ENCODE data around the gene MARK2. TPM values are rescaled to one million over a fixed set of nuclear protein-coding genes. Genes with fewer than 3 reads are reported as not detected.

MARK2 gene
- total RNA-seq, 1 donor from 2014 or later: 44.7 TPM

GRCh38 chr11:63941901-63942300 is 103.0 kb downstream of the MARK2 start:
- H3K36me3 Mint-ChIP-seq (ENCODE audit: low read depth): peaks cover 2% of the 10 kb centered on the region
- H3K27me3 Mint-ChIP-seq (ENCODE audit: insufficient read depth): no peaks in the 10 kb centered on the region
- H3K27ac Mint-ChIP-seq: no peak overlapping the region
- H3K9me3 Mint-ChIP-seq: no peaks in the 10 kb centered on the region
- intact Hi-C loops (cut with micrococcal nuclease): no loop called here
- H3K4me1 Mint-ChIP-seq (ENCODE audit: low read depth): peaks cover 16% of the 10 kb centered on the region
- H3K4me3 Mint-ChIP-seq: no peak overlapping the region
- DNase-seq (ENCODE audit: low spot score): no peak

- Mint-ChIP-seq H3K4me1 (ENCODE audit: low read depth) (peaks cover 16% of the 10 kb centered on the region), H3K9me3 (no peaks in the 10 kb centered on the region), H3K27me3 (ENCODE audit: insufficient read depth) (no peaks in the 10 kb centered on the region), H3K27ac (no peak overlapping the region), H3K36me3 (ENCODE audit: low read depth) (peaks cover 2% of the 10 kb centered on the region), H3K4me3 (no peak overlapping the region)
- intact Hi-C loops (cut with micrococcal nuclease): no loop called here
- DNase-seq (ENCODE audit: low spot score): no peak
Measured at GRCh38 chr11:63942803-63943202, 103.9 kb downstream of the MARK2 start.

GRCh38 chr11:63944987-63945386 is 106.1 kb downstream of the MARK2 start:
- DNase-seq (ENCODE audit: low spot score): no peak
- no peak overlapping the region for H3K4me3 Mint-ChIP-seq
- intact Hi-C loops (cut with micrococcal nuclease): no loop called here
- H3K36me3 Mint-ChIP-seq (ENCODE audit: low read depth): peaks cover 2% of the 10 kb centered on the region
- H3K27me3 Mint-ChIP-seq (ENCODE audit: insufficient read depth): no peaks in the 10 kb centered on the region
- H3K9me3 Mint-ChIP-seq: no peaks in the 10 kb centered on the region
- H3K4me1 Mint-ChIP-seq (ENCODE audit: low read depth): peaks cover 9% of the 10 kb centered on the region
- H3K27ac Mint-ChIP-seq: no peak overlapping the region

- intact Hi-C loops (cut with micrococcal nuclease): loop anchor here (1.0 to 2.0 kb wide), 2 partner anchors 108 to 179 kb away; no protein-coding TSS in a partner anchor
- H3K27ac Mint-ChIP-seq: no peak overlapping the region
- H3K9me3 Mint-ChIP-seq: no peaks in the 10 kb centered on the region
- DNase-seq (ENCODE audit: low spot score): peak; percentile 35
- no peak overlapping the region for H3K4me3 Mint-ChIP-seq
- H3K36me3 Mint-ChIP-seq (ENCODE audit: low read depth): peaks cover 2% of the 10 kb centered on the region
- H3K4me1 Mint-ChIP-seq (ENCODE audit: low read depth): peaks cover 10% of the 10 kb centered on the region
- no peaks in the 10 kb centered on the region for H3K27me3 Mint-ChIP-seq (ENCODE audit: insufficient read depth)
Measured at GRCh38 chr11:63945477-63946163, 106.7 kb downstream of the MARK2 start.

- H3K4me1 Mint-ChIP-seq (ENCODE audit: low read depth): peaks cover 21% of the 10 kb centered on the region
- H3K9me3 Mint-ChIP-seq: no peaks in the 10 kb centered on the region
- H3K27ac Mint-ChIP-seq: peak overlapping the region; percentile 77
- H3K4me3 Mint-ChIP-seq: peak overlapping the region; percentile 56
- no peaks in the 10 kb centered on the region for H3K27me3 Mint-ChIP-seq (ENCODE audit: insufficient read depth)
- intact Hi-C loops (cut with micrococcal nuclease): loop anchor here (1.0 kb wide), 1 partner anchor 13 kb away; the partner anchor contains the start of gene NAA40
- peak; percentile 38 for DNase-seq (ENCODE audit: low spot score)
- peaks cover 27% of the 10 kb centered on the region for H3K36me3 Mint-ChIP-seq (ENCODE audit: low read depth)
Measured at GRCh38 chr11:63951779-63952536, 113.0 kb downstream of the MARK2 start.

GRCh38 chr11:63952570-63952969 is 113.7 kb downstream of the MARK2 start:
- intact Hi-C loops (cut with micrococcal nuclease): loop anchor here (1.0 kb wide), 1 partner anchor 13 kb away; the partner anchor contains the start of gene NAA40
- H3K9me3 Mint-ChIP-seq: no peaks in the 10 kb centered on the region
- peaks cover 24% of the 10 kb centered on the region for H3K4me1 Mint-ChIP-seq (ENCODE audit: low read depth)
- H3K27ac Mint-ChIP-seq: peak overlapping the region; percentile 77
- no peaks in the 10 kb centered on the region for H3K27me3 Mint-ChIP-seq (ENCODE audit: insufficient read depth)
- H3K36me3 Mint-ChIP-seq (ENCODE audit: low read depth): peaks cover 27% of the 10 kb centered on the region
- DNase-seq (ENCODE audit: low spot score): no peak
- H3K4me3 Mint-ChIP-seq: no peak overlapping the region

- Mint-ChIP-seq H3K36me3 (ENCODE audit: low read depth) (peaks cover 22% of the 10 kb centered on the region), H3K27me3 (ENCODE audit: insufficient read depth) (no peaks in the 10 kb centered on the region), H3K9me3 (no peaks in the 10 kb centered on the region), H3K4me3 (no peak overlapping the region), H3K4me1 (ENCODE audit: low read depth) (peaks cover 18% of the 10 kb centered on the region), H3K27ac (no peak overlapping the region)
- intact Hi-C loops (cut with micrococcal nuclease): no loop called here
- DNase-seq (ENCODE audit: low spot score): no peak
Measured at GRCh38 chr11:63958008-63958407, 119.1 kb downstream of the MARK2 start.

Other genes with a start within 250 kb of the MARK2 start
- gene PLAAT3, start 224.7 kb upstream of the MARK2 start, total RNA-seq: 2.3 TPM in 2 replicates
- gene ATL3, start 167.7 kb upstream of the MARK2 start, total RNA-seq: 35.6 and 37.0 TPM in 2 replicates
- 52.1 and 54.7 TPM in 2 replicates for gene RTN3, start 157.6 kb upstream of the MARK2 start, total RNA-seq
- 3.8 and 5.3 TPM in 2 replicates for gene ZFTA, start 70.3 kb upstream of the MARK2 start, total RNA-seq
- gene SPINDOC, start 25.7 kb upstream of the MARK2 start, total RNA-seq: 60.0 and 64.3 TPM in 2 replicates
- 0.21 and 0.34 TPM in 2 replicates for gene RCOR2, start 78.1 kb downstream of the MARK2 start, total RNA-seq
- 25.3 and 31.6 TPM in 2 replicates for gene NAA40, start 99.9 kb downstream of the MARK2 start, total RNA-seq
- gene COX8A, start 135.5 kb downstream of the MARK2 start, total RNA-seq: 289 and 291 TPM in 2 replicates
- gene OTUB1, start 147.3 kb downstream of the MARK2 start, total RNA-seq: 104 and 114 TPM in 2 replicates
- gene FLRT1, start 196.8 kb downstream of the MARK2 start, total RNA-seq: not detected in 2 replicates

Measured in activated T-helper 1 cell treated with anti-CD3 and anti-CD28 coated beads, Interleukin-12 subunit alpha, Interleukin-12 subunit beta, Interleukin-2, Interleukin-4 antibody, amounts not matched to agents 30 ng/mL and 10 ng/mL and 1 ng/mL, durations not matched to agents 14 hours and 24 hours and 36 hours (primary cell).